Right lung (tissue), 5 donors: Measurements from ENCODE around the gene AMPH. TPM values are rescaled to one million over a fixed set of nuclear protein-coding genes. Genes with fewer than 3 reads are reported as not detected.
A peak's percentile ranks its signal among the peaks of the same experiment; 100 is the strongest.

ENCODE experiments used
- DNase-seq, 2 donors: peaks; one replicate each; pipeline ENCODE4 v3.0.0-alpha.2; 2013
- polyA plus RNA-seq, 5 donors: library from polyadenylated mRNA; unstranded; fragments of 120-200 nt; gene quantifications; one replicate each; pipeline versions ENCODE4 v1.2.1 to v1.2.3, GENCODE V29; 2013; ENCODE audit warnings: inconsistent platforms in 1 of 5, low replicate concordance in 1 of 5; ENCODE audit not compliant: insufficient read length in 5 of 5, insufficient read depth in 1 of 5

Gene AMPH
- polyA plus RNA-seq, 5 donors = 9.5 to 12.9 (median 11.4) TPM

GRCh38 chr7:38463277-38464225 is 167.6 kb downstream of the AMPH start:
- peak; percentile 37 to 38 for DNase-seq

GRCh38 chr7:38462819-38463218 is 168.4 kb downstream of the AMPH start:
- no peak for DNase-seq

GRCh38 chr7:38461887-38462286 is 169.3 kb downstream of the AMPH start:
- DNase-seq = no peak

- DNase-seq = no peak
These were observed 177.3 kb downstream of the AMPH start for GRCh38 chr7:38453826-38454225.

GRCh38 chr7:38453168-38453567 is 178.0 kb downstream of the AMPH start:
- peak in 1 of 2 donors; percentile 9 for DNase-seq

GRCh38 chr7:38452681-38453108 is 178.5 kb downstream of the AMPH start:
- DNase-seq = peak in 1 of 2 donors; percentile 14

- no peak for DNase-seq
These were observed 179.3 kb downstream of the AMPH start for GRCh38 chr7:38451840-38452239.

GRCh38 chr7:38448584-38449234 is 182.5 kb downstream of the AMPH start:
- no peak for DNase-seq

- no peak for DNase-seq
These were observed 183.1 kb downstream of the AMPH start for GRCh38 chr7:38448054-38448453.

- no peak for DNase-seq
These were observed 192.2 kb downstream of the AMPH start for GRCh38 chr7:38438970-38439369.

- no peak for DNase-seq
These were observed 198.5 kb downstream of the AMPH start for GRCh38 chr7:38432671-38433070.

GRCh38 chr7:38432080-38432479 is 199.1 kb downstream of the AMPH start:
- no peak for DNase-seq

GRCh38 chr7:38429057-38429456 is 202.1 kb downstream of the AMPH start:
- no peak for DNase-seq

- no peak for DNase-seq
These were observed 203.1 kb downstream of the AMPH start for GRCh38 chr7:38428041-38428440.

GRCh38 chr7:38427279-38427955 is 203.8 kb downstream of the AMPH start:
- DNase-seq = no peak

- no peak for DNase-seq
These were observed 205.7 kb downstream of the AMPH start for GRCh38 chr7:38425509-38425908.

- no peak for DNase-seq
These were observed 206.3 kb downstream of the AMPH start for GRCh38 chr7:38424750-38425463.

GRCh38 chr7:38413784-38414183 is 217.4 kb downstream of the AMPH start:
- DNase-seq = no peak

GRCh38 chr7:38411404-38411803 is 219.8 kb downstream of the AMPH start:
- DNase-seq = no peak

GRCh38 chr7:38410056-38410455 is 221.1 kb downstream of the AMPH start:
- DNase-seq = no peak

GRCh38 chr7:38409531-38409930 is 221.6 kb downstream of the AMPH start:
- DNase-seq = no peak
